LNCAP (cell line): Measurements from ENCODE around the gene MT1F.

Experiments used
- CTCF ChIP-seq: fragments of 450-650 bp; IDR thresholded peaks from 2 replicates; pipeline ENCODE4 v1.5.1; 2017; ENCODE audit warnings: mild to moderate bottlenecking

MT1F gene

GRCh38 chr16:56658327-56658875, 642 bp downstream of the MT1F start:
- TF ChIP-seq CTCF = no peak

- TF ChIP-seq CTCF = no peak
Measured at GRCh38 chr16:56662357-56663354, 4.9 kb downstream of the MT1F start.

GRCh38 chr16:56664506-56664905, 6.7 kb downstream of the MT1F start:
- no peak for TF ChIP-seq CTCF

GRCh38 chr16:56667581-56668571, 10.1 kb downstream of the MT1F start, which contains the start of gene MT1G:
TSS of gene MT1G (minus strand) at chr16:56668065. CDS start at chr16:56667993, 72 bp downstream.
- no peak for TF ChIP-seq CTCF

- TF ChIP-seq CTCF = no peak
Measured at GRCh38 chr16:56669005-56669839, 11.5 kb downstream of the MT1F start, which contains the start of gene MT1H. TSS of gene MT1H (plus strand) at chr16:56669814. CDS start at chr16:56669885, 71 bp downstream.

- no peak for TF ChIP-seq CTCF
Measured at GRCh38 chr16:56669840-56670619, 12.3 kb downstream of the MT1F start.
